Gastrocnemius medialis (tissue), 4 donors: ENCODE results near the gene PPP1CB.

Source experiments
- POLR2A ChIP-seq, 2 donors: fragments of 450-650 bp; IDR thresholded peaks; one replicate each; pipeline ENCODE4 v1.6.1; 2017; ENCODE audit warnings: antibody characterized with exemption in 2 of 2, mild to moderate bottlenecking in 2 of 2, moderate library complexity in 2 of 2
- TF ChIP-seq, protein P1 (sequence below), 5 experiments: fragments of 450-650 bp in 3 of 5; fragments of 200-600 bp in 2 of 5; sonication (generic) in 2 of 5; IDR thresholded peaks in 4 of 5; conservative IDR thresholded peaks in 1 of 5; 1 replicate in 4 of 5; 2 replicates in 1 of 5; pipeline ENCODE4 v1.5.1; 2016 to 2019; ENCODE audit warnings: antibody characterized with exemption in 5 of 5, mild to moderate bottlenecking in 3 of 5, moderate library complexity in 3 of 5

DNA sequence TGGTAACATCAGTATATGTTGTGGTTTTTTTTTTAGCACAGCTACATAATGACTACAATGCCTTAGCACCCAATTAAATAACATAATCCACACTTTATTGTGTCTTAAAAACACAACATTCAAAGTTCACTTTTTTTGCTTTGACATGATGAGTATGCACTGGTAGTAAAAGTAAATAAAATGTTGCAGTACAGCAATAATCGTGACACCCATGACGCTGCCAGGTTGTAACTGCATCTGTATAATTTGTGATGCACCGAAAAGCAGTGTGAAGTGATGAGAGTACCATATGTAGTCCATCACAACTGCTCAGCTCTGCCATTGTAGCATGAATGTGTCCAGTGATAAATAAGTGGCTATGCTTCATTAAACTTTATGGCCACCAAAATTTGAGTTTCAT, 15.7 kb downstream of the PPP1CB start:
- TF ChIP-seq, protein P1, sequence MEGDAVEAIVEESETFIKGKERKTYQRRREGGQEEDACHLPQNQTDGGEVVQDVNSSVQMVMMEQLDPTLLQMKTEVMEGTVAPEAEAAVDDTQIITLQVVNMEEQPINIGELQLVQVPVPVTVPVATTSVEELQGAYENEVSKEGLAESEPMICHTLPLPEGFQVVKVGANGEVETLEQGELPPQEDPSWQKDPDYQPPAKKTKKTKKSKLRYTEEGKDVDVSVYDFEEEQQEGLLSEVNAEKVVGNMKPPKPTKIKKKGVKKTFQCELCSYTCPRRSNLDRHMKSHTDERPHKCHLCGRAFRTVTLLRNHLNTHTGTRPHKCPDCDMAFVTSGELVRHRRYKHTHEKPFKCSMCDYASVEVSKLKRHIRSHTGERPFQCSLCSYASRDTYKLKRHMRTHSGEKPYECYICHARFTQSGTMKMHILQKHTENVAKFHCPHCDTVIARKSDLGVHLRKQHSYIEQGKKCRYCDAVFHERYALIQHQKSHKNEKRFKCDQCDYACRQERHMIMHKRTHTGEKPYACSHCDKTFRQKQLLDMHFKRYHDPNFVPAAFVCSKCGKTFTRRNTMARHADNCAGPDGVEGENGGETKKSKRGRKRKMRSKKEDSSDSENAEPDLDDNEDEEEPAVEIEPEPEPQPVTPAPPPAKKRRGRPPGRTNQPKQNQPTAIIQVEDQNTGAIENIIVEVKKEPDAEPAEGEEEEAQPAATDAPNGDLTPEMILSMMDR (IDR thresholded peaks at IDR 0.05 in 4 of 5, conservative IDR thresholded peaks at IDR 0.05 in 1 of 5) = no peak
- TF ChIP-seq POLR2A (IDR thresholded peaks at IDR 0.05) = no peak
